IMR-90 (cell line): ENCODE measurements around the gene ZNF586.

Source experiments
- CTCF ChIP-seq: conservative IDR thresholded peaks from 2 replicates; pipeline ENCODE4 v1.5.1; 2012; ENCODE audit warnings: mild to moderate bottlenecking, low read depth, low read length, improper control_type of control experiment
- FOS ChIP-seq: fragments of 150-350 bp; IDR thresholded peaks from 2 replicates; pipeline ENCODE4 v1.6.1; 2016; ENCODE audit warnings: low read depth, low read length
- MXI1 ChIP-seq: IDR thresholded peaks from 2 replicates; pipeline ENCODE4 v1.6.1; 2012; ENCODE audit warnings: low read depth, mild to moderate bottlenecking, low read length, moderate library complexity, borderline replicate concordance
- POLR2A ChIP-seq: IDR thresholded peaks from 2 replicates; pipeline ENCODE4 v1.6.1; 2012; ENCODE audit warnings: mild to moderate bottlenecking, low read depth, low read length
- RAD21 ChIP-seq: IDR thresholded peaks from 2 replicates; pipeline ENCODE4 v1.6.1; 2012; ENCODE audit warnings: low read length, improper control_type of control experiment
- RCOR1 ChIP-seq: IDR thresholded peaks from 2 replicates; pipeline ENCODE4 v1.6.1; 2012; ENCODE audit warnings: mild to moderate bottlenecking, low read length, improper control_type of control experiment; ENCODE audit not compliant: insufficient replicate concordance
- RFX5 ChIP-seq: IDR thresholded peaks from 2 replicates; pipeline ENCODE4 v1.8.0; 2012; ENCODE audit warnings: low read depth, mild to moderate bottlenecking, low read length, moderate library complexity
- SMC3 ChIP-seq: fragments of 150-350 bp; IDR thresholded peaks from 2 replicates; pipeline ENCODE4 v1.6.1; 2016; ENCODE audit warnings: low read depth, mild to moderate bottlenecking, antibody characterized with exemption, low read length, moderate library complexity

GRCh38 chr19:57747472-57747807 lies 22.0 kb upstream of the ZNF586 start:
- TF ChIP-seq MXI1 (no peak), RFX5 (no peak), CTCF (no peak), POLR2A (no peak), RAD21 (no peak), SMC3 (no peak), RCOR1 (no peak), FOS (no peak)
